Fibroblast of lung (primary cell): ENCODE results near the gene CHMP6. TPM values are rescaled to one million over a fixed set of nuclear protein-coding genes. Genes with fewer than 3 reads are reported as not detected.

Source experiments
- DNase-seq, 2 donors: peaks; one replicate each; pipeline versions ENCODE4 v3.0.0 to v3.0.0-alpha.2; 2010; ENCODE audit warnings: low read depth in 2 of 2
- H2AFZ ChIP-seq: 2 replicates; pipeline ENCODE4 v1.5.1; 2012; ENCODE audit warnings: low read length, control low read depth, inconsistent platforms
- H3K27ac ChIP-seq: 2 replicates; pipeline ENCODE4 v1.5.1; 2011; ENCODE audit warnings: low read length, control low read depth; ENCODE audit not compliant: insufficient read depth
- H3K27me3 ChIP-seq: 2 replicates; pipeline ENCODE4 v1.5.1; 2011; ENCODE audit warnings: mild to moderate bottlenecking, low read length; ENCODE audit not compliant: control insufficient read depth, insufficient read depth
- H3K36me3 ChIP-seq: 2 replicates; pipeline ENCODE4 v1.5.1; 2011; ENCODE audit warnings: low read length; ENCODE audit not compliant: control insufficient read depth, insufficient read depth
- H3K4me1 ChIP-seq: 2 replicates; pipeline ENCODE4 v1.5.1; 2011; ENCODE audit warnings: low read length; ENCODE audit not compliant: control insufficient read depth, insufficient read depth; ENCODE audit errors: extremely low read depth
- H3K4me2 ChIP-seq: 2 replicates; pipeline ENCODE4 v1.5.1; 2011; ENCODE audit warnings: low read length, control low read depth; ENCODE audit not compliant: insufficient read depth; ENCODE audit errors: extremely low read depth
- H3K4me3 ChIP-seq, 4 experiments: fragments of 200-600 bp in 1 of 4; sonication (generic) in 1 of 4; replicated peaks in 1 of 4; 2 replicates each; pipeline ENCODE4 v1.5.1; 2011 to 2016; ENCODE audit warnings: low read length in 4 of 4, low read depth in 3 of 4, mild to moderate bottlenecking in 3 of 4, control low read depth in 2 of 4, inconsistent platforms in 1 of 4, mixed read lengths in 1 of 4; ENCODE audit not compliant: insufficient read depth in 1 of 4; ENCODE audit errors: control extremely low read depth in 1 of 4
- H3K79me2 ChIP-seq: 2 replicates; pipeline ENCODE4 v1.5.1; 2012; ENCODE audit warnings: mild to moderate bottlenecking, low read length, inconsistent platforms; ENCODE audit not compliant: control insufficient read depth, insufficient read depth
- H3K9ac ChIP-seq: 2 replicates; pipeline ENCODE4 v1.5.1; 2011; ENCODE audit warnings: mild to moderate bottlenecking, low read length, control low read depth; ENCODE audit not compliant: insufficient read depth
- H3K9me3 ChIP-seq: 2 replicates; pipeline ENCODE4 v1.5.1; 2012; ENCODE audit warnings: low read depth, low read length; ENCODE audit not compliant: control insufficient read depth, insufficient read depth
- H4K20me1 ChIP-seq: 2 replicates; pipeline ENCODE4 v1.5.1; 2011; ENCODE audit warnings: low read length; ENCODE audit not compliant: control insufficient read depth, insufficient read depth; ENCODE audit errors: extremely low read depth
- EZH2 ChIP-seq: IDR thresholded peaks from 2 replicates; pipeline ENCODE4 v1.5.1; 2012; ENCODE audit warnings: low read length, control low read depth, mild to moderate bottlenecking; ENCODE audit errors: missing control alignments
- polyA plus RNA-seq, 2 donors: library from polyadenylated mRNA; depleted of rRNA in 1 of 2; stranded (reverse) in 1 of 2; unstranded in 1 of 2; fragments of >200 nt; gene quantifications; 2 replicates each; pipeline ENCODE4 v1.2.1, GENCODE V29; 2011 to 2012; ENCODE audit warnings: missing spikeins in 1 of 2
- total RNA-seq: library from RNA; depleted of rRNA; stranded (reverse); fragments of >200 nt; gene quantifications from 2 replicates; pipeline ENCODE4 v1.2.1, GENCODE V29; 2014
- TF ChIP-seq, protein P1 (sequence below), 2 donors: IDR thresholded peaks in 1 of 2; conservative IDR thresholded peaks in 1 of 2; 1 replicate in 1 of 2; 2 replicates in 1 of 2; pipeline ENCODE4 v1.5.1; 2011 to 2012; ENCODE audit warnings: low read length in 2 of 2, control low read depth in 1 of 2, inconsistent platforms in 1 of 2, low read depth in 1 of 2, mild to moderate bottlenecking in 1 of 2

The CHMP6 gene
- total and polyA plus RNA-seq, 2 donors (not counting 1 experiment from before 2014, with no cell fraction given) = 11.2 to 30.1 TPM

GRCh38 chr17:81031566-81032550 lies 40.2 kb downstream of the CHMP6 start:
- H3K79me2 ChIP-seq = no peaks in the 10 kb centered on the region
- H3K4me3 ChIP-seq = no peak overlapping the region
- no peak for DNase-seq
- no peak overlapping the region for H3K4me2 ChIP-seq
- H3K27me3 ChIP-seq = peaks cover 10% of the 10 kb centered on the region
- H3K4me1 ChIP-seq = peaks cover 3% of the 10 kb centered on the region
- no peak overlapping the region for H2AFZ ChIP-seq
- TF ChIP-seq, protein P1, sequence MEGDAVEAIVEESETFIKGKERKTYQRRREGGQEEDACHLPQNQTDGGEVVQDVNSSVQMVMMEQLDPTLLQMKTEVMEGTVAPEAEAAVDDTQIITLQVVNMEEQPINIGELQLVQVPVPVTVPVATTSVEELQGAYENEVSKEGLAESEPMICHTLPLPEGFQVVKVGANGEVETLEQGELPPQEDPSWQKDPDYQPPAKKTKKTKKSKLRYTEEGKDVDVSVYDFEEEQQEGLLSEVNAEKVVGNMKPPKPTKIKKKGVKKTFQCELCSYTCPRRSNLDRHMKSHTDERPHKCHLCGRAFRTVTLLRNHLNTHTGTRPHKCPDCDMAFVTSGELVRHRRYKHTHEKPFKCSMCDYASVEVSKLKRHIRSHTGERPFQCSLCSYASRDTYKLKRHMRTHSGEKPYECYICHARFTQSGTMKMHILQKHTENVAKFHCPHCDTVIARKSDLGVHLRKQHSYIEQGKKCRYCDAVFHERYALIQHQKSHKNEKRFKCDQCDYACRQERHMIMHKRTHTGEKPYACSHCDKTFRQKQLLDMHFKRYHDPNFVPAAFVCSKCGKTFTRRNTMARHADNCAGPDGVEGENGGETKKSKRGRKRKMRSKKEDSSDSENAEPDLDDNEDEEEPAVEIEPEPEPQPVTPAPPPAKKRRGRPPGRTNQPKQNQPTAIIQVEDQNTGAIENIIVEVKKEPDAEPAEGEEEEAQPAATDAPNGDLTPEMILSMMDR (conservative IDR thresholded peaks at IDR 0.05 in 1 of 2, IDR thresholded peaks at IDR 0.05 in 1 of 2; ENCODE audit: low read depth in 1 of 2, low read length in 2 of 2) = no peak
- no peak for TF ChIP-seq EZH2
- peaks cover 2% of the 10 kb centered on the region for H3K36me3 ChIP-seq
- no peaks in the 10 kb centered on the region for H3K9me3 ChIP-seq
- H4K20me1 ChIP-seq = no peaks in the 10 kb centered on the region
- H3K9ac ChIP-seq = no peak overlapping the region
- no peak overlapping the region for H3K27ac ChIP-seq

DNA sequence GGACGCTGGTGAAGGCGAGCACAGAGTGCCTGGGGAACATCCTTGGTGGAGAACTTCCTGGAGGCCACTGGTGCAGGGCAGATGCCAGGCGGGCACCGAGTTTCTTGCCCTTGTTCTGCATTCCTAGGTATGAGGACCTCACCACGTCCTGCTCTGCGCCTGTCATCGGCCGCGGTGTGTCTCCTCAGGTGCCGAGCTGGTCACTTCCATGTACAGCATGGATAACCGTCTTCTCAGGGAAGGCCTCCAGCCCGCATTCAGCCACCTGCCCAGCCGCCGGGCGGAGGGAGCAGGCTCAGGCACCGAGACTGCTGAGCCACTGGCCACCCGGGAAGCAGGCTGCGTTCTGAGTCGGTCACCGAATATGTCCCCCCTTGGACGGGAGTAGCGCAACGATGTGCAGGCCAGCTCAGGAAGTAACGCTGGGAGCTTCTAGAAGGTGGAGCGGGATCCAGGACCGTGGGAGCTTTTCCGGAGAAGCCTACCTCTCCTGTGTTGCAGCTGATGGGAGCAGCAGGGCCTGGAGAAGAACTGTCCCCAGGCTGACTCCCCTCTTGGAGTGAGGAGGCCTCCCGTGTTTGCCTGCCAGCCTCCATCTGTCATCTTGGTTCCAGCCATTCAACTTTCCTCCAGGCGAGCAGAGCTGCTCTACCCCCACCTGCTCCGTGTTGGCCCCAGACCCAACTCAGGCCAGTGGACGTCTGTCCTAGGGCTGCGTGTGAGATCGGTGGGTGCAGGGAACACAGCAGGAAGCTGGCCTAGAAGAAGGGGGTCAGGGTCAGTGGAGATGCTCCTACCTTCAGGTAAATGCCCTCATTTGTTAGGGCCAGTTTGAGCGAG lies 41.2 kb downstream of the CHMP6 start:
- H3K27me3 ChIP-seq = peaks cover 6% of the 10 kb centered on the region
- no peak overlapping the region for H3K9ac ChIP-seq
- no peak overlapping the region for H2AFZ ChIP-seq
- no peak for TF ChIP-seq EZH2
- TF ChIP-seq, protein P1 (conservative IDR thresholded peaks at IDR 0.05 in 1 of 2, IDR thresholded peaks at IDR 0.05 in 1 of 2; ENCODE audit: low read depth in 1 of 2, low read length in 2 of 2) = no peak
- H3K4me3 ChIP-seq = no peak overlapping the region
- H3K79me2 ChIP-seq = peaks cover 6% of the 10 kb centered on the region
- no peak overlapping the region for H3K4me2 ChIP-seq
- H3K4me1 ChIP-seq = peaks cover 3% of the 10 kb centered on the region
- DNase-seq = no peak
- H3K9me3 ChIP-seq = no peaks in the 10 kb centered on the region
- H4K20me1 ChIP-seq = no peaks in the 10 kb centered on the region
- H3K27ac ChIP-seq = no peak overlapping the region
- H3K36me3 ChIP-seq = peaks cover 2% of the 10 kb centered on the region
